ENCODE data around the gene MEGF11.
"Not testable (repeated sequence)": the region's sequence is repeated elsewhere in the genome, so short reads cannot be mapped to it uniquely, and the experiment has no call there.

The MEGF11 gene

DNA sequence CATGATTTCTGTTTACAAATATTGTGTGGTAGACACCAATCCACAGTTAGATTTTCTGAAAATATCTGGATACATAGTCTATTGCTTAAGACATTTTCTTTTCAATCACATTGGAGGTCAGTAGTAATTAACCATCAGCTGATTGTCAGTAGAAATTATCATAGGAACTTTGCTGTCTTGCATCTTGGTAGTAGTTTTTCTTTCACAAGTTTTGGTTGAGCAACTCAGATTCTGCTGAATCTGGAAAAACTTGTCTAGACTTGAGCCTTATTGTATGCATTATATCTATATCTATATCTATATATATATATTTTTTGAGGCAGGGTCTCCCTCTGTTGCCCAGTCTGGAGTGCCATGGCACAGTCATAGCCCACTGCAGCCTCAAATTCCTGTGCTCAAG, 380.3 kb downstream of the MEGF11 start:
- TF ChIP-seq, protein P1, sequence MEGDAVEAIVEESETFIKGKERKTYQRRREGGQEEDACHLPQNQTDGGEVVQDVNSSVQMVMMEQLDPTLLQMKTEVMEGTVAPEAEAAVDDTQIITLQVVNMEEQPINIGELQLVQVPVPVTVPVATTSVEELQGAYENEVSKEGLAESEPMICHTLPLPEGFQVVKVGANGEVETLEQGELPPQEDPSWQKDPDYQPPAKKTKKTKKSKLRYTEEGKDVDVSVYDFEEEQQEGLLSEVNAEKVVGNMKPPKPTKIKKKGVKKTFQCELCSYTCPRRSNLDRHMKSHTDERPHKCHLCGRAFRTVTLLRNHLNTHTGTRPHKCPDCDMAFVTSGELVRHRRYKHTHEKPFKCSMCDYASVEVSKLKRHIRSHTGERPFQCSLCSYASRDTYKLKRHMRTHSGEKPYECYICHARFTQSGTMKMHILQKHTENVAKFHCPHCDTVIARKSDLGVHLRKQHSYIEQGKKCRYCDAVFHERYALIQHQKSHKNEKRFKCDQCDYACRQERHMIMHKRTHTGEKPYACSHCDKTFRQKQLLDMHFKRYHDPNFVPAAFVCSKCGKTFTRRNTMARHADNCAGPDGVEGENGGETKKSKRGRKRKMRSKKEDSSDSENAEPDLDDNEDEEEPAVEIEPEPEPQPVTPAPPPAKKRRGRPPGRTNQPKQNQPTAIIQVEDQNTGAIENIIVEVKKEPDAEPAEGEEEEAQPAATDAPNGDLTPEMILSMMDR (IDR thresholded peaks at IDR 0.05; ENCODE audit: extremely low read depth, missing control alignments), result no peak
- no peak for DNase-seq (ENCODE audit: low spot score)

DNA sequence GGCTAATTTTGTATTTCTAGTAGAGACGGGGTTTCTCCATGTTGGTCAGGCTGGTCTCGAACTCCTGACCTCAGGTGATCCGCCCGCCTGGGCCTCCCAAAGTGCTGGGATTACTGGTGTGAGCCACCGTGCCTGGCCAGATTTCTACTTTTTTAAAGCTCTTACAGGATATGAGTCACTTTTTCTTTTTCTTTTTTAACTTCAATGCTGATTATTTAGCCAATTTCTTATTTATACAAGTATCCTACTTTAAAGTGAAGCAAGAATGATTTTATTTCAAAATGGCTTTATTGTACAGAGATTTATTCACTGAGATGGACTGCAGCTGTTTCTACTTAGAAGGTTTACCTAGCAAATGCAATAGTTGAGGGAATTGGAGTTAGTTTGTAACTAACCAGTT, 381.0 kb downstream of the MEGF11 start:
- not testable (repeated sequence) for DNase-seq (ENCODE audit: low spot score)

DNA sequence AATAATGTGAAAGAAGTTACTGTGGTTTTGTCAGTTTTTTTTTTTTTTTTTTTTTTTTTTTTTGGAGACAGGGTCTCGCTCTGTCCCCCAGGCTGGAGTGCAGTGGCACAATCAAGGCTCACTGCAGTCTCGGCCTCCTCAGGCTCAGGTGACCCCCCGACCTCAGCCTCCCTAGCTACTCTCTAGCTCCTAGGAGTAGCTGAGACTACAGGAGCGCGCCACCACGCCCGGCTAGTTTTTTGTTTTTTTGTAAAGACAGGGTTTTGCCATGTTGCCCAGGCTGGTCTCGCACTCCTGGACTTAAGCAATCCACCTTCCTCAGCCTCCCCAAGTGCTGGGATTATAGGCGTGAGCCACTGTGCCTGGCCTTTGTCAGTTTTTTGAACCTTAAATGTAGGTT, 381.7 kb downstream of the MEGF11 start:
- not testable (repeated sequence) for DNase-seq (ENCODE audit: low spot score)

DNA sequence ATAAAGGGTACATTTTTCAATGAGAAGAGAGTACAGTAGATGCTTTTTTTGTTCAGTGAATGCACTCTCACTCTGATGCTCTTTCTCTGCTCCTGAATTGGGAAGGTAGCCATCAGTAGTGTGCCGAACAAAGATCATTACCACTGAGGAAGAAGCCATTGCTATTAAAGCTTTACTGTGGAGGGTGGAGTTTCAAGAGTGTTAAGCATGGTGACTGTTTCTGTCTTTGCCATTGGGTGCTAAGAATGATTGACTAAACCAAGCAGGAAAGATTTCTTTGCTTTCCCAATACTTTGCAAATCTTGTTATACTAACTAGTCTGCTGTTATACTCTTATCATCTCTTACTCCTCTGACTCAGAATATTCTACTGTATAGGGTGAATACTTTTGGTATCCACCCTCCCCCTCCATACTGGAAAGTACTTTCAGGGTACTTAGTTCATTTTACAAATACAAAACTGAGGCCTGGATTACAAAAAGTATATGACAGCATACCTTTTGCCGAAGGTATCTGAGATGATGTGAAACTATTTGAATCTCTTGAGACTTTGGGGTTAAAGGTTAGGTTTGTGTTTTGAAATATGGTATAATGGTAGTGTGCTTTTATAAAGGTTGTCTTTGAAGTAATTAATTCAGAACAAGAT, 382.5 kb downstream of the MEGF11 start:
- TF ChIP-seq, protein P1 (IDR thresholded peaks at IDR 0.05; ENCODE audit: extremely low read depth, missing control alignments), result no peak
- peak; percentile 41 for DNase-seq (ENCODE audit: low spot score)

GRCh38 chr15:65869954-65870871, 383.3 kb downstream of the MEGF11 start:
- DNase-seq (ENCODE audit: low spot score), result peak; percentile 6
- TF ChIP-seq, protein P1 (IDR thresholded peaks at IDR 0.05; ENCODE audit: extremely low read depth, missing control alignments), result no peak

DNA sequence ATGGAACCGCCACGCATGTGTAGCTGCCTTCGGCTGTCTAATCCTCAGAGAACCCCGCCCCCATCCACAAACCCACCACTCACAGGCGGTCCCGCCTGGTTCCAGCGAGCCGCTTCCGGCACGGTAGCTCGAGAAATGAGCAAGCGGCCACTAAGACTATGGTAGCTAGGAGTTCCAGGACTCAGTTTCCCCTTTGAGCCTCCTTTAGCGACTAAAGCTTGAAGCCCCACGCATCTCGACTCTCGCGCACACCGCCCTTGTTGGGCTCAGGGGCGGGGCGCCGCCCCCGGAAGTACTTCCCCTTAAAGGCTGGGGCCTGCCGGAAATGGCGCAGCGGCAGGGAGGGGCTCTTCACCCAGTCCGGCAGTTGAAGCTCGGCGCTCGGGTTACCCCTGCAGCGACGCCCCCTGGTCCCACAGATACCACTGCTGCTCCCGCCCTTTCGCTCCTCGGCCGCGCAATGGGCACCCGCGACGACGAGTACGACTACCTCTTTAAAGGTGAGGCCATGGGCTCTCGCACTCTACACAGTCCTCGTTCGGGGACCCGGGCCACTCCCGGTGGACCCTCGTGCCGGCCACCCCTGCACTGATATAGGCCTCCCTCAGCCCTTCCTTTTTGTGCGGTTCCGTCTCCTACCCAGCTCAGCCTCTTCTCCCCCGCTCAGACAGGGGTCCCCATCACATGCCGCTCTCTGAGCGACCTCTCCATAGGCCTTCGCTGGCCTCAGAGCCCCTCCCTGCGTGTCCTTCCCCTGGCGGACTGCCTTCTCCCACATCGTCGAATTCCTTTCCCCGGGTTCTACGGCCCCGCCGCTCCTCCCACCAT, 384.2 kb downstream of the MEGF11 start, which contains the start of gene RAB11A:
Gene RAB11A, plus strand, starts transcription at position 366 of the 828 bp plus-strand sequence. Its CDS starts 95 bp downstream, at position 461.
- TF ChIP-seq, protein P1 (IDR thresholded peaks at IDR 0.05; ENCODE audit: extremely low read depth, missing control alignments), result peak; percentile 25
- DNase-seq (ENCODE audit: low spot score), result peak; percentile 91

DNA sequence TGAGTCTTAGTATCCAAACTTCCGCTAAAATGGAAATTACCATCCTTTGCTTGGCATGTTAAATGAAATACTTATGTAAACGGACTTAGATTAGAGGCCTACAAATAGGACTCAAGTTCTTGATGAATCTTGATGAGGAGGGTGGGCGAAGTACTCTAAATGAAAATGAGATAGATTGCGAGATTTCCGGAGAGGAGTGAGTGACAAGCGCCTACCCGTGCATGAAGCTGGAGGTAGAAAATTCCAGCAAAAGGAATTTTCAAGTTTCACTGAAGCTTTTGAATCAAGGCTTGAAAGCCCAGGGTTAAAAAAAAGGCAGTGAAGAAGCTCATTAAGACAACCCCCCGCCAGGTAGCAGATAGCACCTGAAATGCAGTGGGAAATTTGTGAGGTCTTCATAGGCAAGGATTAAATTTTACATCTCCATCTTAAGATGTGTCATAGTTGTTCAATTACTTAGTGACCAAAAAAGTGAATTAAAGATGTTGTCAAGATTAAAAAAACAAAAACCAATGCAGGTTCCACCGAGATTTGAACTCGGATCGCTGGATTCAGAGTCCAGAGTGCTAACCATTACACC, 384.9 kb downstream of the MEGF11 start:
- TF ChIP-seq, protein P1 (IDR thresholded peaks at IDR 0.05; ENCODE audit: extremely low read depth, missing control alignments), result no peak
- DNase-seq (ENCODE audit: low spot score), result no peak

DNA sequence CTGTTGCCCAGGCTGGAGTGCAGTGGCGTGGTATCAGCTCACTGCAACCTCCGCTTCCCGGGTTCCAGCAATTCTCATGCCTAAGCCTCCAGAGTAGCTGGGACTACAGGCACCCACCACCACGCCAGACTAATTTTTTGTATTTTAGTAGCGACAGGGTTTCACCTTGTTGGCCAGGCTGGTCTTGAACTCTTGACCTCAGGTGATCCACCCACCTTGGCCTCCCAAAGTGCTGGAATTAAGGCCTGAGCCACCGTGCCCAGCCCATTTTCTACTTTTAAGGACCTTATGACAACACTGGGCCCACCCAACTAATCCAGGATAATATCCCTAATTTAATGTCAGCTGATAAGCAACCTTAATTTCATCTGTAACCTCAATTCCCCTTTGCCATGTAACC, 385.6 kb downstream of the MEGF11 start:
- not testable (repeated sequence) for DNase-seq (ENCODE audit: low spot score)

All from GM20000 (cell line).